Stimulated activated CD4-positive, alpha-beta T cell treated with anti-CD3 and anti-CD28 coated beads, Interleukin-2, amount 100 ng/mL, for 48 hours (primary cell): Measurements from ENCODE around the gene FN1.

Experiments
- DNase-seq, 2 donors: peaks; one replicate each; pipeline ENCODE4 v3.0.0-alpha.2; 2020

Gene FN1

GRCh38 chr2:215405722-215406581 is 29.9 kb downstream of the FN1 start:
- DNase-seq, result no peak

DNA sequence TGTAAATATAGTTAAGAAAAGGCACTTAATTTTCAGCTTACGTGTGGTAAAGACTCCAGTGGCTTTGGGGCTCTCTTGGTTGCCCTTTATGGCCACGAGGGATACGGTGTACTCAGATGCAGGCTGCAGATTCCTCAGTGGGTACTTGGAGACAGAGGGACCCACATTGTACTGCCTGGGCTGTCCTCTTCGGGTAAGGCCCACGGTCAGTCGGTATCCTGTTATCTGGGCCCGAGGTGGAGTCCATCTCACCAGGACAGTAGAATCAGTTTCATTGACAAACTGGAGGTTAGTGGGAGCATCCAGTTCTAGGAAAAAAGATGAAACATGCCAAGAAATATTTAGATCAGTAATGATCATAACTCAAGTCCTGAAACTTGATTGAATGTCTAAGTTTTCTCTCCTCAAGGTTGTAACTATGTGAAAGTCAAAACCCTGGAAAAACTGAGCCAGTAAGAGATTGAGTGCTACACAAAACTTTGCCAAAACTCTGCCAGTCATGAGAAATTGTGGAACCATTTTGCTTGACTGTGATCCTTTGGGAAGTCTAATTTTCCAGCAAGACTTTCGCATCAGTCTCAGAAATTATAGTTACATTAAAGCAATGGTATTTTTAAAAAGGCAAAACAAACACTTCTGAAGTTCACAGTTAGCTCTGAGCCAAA is 31.4 kb downstream of the FN1 start:
- DNase-seq, result no peak

DNA sequence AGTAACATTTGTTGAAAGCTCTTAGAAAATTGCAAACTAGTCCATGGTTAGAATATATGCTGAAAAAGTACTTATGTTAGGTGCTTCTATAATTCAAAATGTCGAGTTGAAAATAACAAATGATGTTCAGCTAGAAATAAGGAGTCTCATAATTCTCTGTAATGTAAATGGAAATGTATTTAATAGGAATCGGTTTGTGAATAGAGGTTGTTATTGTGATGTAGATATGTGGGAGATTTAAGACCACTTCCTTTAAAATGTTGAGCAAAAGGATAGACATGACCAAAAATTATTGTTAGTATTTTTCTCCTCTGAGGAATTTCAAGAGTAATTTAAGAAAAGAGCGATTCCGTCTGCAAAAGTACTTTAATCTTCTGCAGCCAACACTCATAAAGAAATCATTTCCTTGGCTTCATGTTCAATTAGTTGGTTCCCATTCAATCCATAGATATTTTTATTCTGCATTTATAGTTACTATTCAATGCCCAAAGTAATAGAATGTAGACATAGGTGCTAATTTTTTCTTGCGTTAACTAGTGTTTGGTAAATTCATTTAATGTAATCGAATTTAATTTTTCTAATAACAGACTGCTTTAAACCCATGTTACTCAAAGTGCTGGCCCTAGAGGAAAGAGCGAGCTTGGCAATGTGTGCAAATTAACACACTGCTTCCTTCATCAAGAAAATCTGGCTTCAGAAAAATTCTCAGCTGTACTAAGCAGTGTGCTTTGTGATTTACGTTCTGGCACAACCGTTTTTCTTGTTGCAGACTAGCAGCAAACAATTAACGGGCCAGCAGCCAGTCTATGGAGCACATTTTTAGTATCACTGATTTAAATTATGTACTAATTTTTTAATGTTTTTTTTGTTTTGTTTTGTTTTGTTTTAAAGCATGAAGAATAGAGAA is 32.2 kb downstream of the FN1 start:
- no peak for DNase-seq

DNA sequence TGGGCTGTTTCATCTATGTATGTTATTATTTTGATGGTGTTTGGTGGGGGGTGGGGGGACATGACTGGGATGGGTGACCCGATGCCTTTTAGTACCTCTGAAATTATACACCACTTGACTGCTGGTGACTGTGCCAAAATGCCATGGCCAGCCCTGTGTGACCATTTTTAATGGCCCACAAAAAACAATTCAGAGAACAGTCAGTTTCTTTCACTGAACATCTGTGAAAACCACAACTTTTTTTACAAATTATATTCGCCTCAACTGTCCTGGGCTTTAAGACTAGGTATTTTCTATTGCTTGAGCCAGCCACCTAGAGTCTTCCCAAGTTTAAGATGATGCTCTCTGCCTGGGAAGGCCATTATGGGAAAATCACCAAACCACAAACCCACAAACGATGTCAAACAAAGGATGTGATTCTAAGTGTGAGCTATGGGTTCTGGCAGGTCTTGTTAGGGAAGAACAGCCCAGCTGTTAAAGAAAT is 33.9 kb downstream of the FN1 start:
- DNase-seq, result no peak

- no peak for DNase-seq
These were observed 36.7 kb downstream of the FN1 start for GRCh38 chr2:215399067-215399716.

- DNase-seq, result no peak
These were observed 38.1 kb downstream of the FN1 start for GRCh38 chr2:215397632-215398341.

- no peak for DNase-seq
These were observed 39.1 kb downstream of the FN1 start for GRCh38 chr2:215396595-215397313.

DNA sequence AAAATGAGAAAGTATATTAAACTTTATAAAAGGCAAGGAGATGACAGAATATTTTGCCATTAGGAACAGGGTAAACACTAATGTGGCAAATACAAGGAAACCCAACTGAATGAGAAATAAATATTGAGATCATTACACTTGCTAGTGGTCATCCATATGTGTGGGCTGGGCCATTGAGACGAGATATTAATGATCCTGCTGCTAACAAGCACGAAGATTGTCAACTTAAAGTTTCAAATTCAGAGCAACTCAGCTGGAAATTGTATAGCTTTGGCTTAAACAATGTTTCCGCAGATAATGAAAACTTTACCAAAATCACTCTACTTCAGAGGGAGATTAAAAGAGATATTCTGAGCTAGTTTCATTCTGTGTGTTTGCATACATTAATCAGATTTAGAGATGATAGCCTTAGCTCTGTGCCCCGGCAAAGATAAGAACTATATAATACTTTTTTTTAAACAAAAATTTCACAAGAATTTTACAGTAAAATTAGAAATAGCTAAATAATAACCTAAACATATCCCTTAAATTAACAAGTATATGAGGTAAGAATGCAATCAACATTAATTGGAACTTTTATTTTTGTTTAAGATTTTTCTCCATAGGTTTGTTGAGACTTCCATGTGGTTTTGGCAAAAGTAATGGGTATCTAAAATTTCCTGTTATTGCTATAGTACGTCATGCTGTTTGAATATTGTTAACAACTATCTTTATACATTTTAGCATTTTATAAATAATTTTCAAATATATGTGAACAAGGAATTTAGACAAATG is 40.0 kb downstream of the FN1 start:
- DNase-seq, result no peak

- no peak for DNase-seq
These were observed 41.6 kb downstream of the FN1 start for GRCh38 chr2:215394102-215394805.

GRCh38 chr2:215392687-215393270 is 43.1 kb downstream of the FN1 start:
- DNase-seq, result no peak

DNA sequence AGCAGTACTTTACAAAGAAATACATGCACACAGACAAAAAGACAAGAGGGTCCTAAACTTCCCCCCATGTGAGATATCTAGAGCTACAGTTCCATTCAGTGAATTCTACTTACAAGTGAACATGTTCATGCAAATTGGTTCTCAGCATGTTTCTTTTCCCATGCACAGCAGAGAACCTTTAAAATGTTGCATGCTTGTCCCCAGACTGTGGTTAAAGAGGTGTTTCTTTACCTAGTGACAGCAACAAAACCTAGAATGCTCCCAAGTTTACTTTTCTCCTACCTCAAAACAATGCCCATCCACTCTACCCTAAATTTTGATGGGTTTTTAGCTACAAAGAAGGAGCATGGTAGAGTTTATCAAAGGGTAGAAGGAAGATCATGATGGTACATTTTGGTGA is 43.7 kb downstream of the FN1 start:
- no peak for DNase-seq

DNA sequence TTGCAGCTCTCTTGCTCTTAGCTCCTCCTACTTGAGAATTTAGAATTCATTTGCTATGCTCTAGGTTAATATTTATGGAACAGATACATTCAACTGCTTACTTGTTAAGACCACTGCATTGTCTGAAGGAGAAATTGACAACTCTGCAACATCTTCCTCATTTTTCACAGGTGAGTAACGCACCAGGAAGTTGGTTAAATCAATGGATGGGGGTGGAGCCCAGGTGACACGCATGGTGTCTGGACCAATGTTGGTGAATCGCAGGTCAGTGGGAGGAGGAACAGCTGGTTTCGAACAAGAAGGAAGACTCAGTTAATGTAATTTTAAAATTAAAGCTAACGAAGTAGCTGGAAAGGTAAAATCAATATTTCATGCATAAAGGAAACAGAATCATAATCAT is 44.3 kb downstream of the FN1 start:
- DNase-seq, result no peak

- no peak for DNase-seq
These were observed 45.3 kb downstream of the FN1 start for GRCh38 chr2:215390550-215390913.

DNA sequence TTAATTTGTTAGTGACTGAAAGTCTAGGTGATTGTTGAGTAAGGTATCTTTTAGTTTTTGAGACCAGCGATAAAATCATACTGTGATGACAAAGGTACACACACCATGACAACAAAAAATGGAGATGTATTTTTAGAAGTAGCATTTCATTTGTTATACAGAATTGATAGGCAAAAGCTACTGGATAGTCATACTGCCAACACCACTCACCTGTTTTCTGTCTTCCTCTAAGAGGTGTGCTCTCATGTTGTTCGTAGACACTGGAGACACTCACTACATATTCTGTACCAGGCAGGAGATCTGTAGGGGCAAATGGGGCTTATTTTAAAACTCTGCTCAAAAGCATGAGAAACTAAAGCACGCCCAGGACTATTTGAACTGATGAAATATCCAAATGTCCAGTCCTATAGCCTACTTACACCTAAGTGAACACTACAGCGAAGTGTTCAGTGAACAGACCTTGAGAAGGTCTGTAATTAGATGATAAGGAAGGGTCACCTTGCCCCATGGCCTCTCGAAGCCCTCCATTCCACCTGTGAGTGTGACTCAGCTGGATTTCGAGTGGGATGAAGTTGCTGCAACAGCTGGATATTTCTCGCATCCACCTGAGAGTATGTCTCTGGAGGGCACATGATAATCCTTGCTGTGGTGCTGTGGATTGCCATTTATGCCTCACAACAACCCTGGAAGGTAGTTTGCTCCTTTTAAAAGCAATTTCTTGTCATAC is 47.7 kb downstream of the FN1 start:
- no peak for DNase-seq

DNA sequence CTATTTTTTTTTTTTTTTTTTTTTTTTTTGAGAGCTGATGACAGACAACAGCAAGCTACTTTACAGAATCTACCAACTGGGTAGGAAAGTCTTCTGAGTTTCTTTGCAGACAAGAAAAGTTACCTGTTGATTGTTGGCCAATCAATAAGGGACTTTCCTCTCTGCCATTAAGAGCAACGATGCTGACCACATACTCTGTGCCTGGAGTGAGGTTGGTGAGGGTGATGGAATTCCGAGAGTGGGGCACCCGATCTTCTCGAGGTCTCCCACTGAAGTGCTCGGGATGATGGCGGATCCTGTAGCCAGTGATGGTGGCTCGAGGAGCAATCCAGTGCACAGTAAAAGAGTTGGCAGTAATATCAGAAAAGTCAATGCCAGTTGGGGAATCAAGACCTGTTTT is 49.3 kb downstream of the FN1 start:
- DNase-seq, result no peak

DNA sequence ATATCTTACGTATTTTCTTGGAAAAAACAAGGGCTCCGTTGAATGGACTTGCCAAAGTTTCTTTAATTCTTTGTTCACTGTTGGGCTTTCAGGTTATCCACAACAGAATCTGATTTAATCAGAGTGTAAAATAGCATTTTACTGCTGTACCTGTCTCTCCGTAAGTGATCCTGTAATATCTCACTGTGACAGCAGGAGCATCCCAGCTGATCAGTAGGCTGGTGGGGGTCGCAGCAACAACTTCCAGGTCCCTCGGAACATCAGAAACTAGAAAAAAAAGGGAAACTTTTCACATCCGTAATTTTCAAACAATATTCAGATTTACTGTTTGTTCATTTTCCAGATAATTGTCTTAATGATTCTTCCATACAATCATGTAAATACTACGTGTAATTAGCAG is 51.2 kb downstream of the FN1 start:
- DNase-seq, result no peak

DNA sequence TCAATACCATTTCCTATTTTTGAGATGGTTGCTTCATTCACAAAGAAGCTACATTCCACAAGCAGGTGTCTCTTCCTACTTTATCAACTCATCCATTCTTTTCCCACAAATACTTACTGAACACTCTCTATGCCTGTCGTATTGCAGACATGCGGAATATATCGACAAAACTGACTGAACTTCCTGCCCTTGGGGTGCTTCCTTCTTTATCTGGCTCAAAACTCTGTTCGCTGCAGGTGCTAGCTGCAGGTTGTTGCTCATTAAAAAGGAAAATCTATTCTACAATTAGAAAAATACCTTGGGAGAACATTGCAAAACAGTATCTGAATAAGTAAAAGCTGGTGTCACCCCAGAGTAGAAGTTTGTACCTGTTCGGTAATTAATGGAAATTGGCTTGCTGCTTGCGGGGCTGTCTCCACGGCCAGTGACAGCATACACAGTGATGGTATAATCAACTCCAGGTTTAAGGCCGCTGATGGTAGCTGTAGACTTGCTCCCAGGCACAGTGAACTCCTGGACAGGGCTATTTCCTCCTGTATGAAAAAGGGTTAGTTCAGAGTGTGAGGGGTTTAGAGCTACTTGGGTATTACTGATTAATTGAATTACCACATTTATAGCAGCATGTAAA is 52.1 kb downstream of the FN1 start:
- DNase-seq, result no peak

DNA sequence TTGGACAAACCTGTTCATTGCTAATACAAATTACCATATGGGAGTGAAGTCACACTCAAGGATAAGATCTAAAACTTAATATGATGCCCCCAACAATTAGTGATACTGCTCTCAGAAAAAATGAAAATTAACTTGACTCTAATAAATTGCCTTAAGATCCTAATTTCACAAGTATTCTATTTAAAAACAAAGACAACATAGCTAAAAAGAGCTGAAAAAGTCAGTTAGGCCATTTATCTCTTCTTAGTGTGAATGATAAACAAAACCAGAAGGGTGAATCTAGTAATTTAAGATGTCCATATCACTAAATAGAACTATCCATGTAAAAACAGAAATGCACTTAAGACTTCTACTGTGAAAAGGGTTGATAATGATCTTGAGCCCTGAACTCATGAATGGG is 53.4 kb downstream of the FN1 start:
- no peak for DNase-seq
